Omental fat pad (tissue), 4 donors: ENCODE results near the gene CELF5. TPM values are rescaled to one million over a fixed set of nuclear protein-coding genes. Genes with fewer than 3 reads are reported as not detected.

Experiments
- ATAC-seq: fragments of 150-250 bp; one replicate; pipeline ENCODE4 v1.9.1; 2016; ENCODE audit warnings: mild to moderate bottlenecking, moderate library complexity; ENCODE audit not compliant: low FRiP score
- DNase-seq: peaks from one replicate; pipeline ENCODE4 v3.0.0-alpha.2; 2019; ENCODE audit warnings: low spot score
- CTCF ChIP-seq, 3 donors: fragments of 450-650 bp; IDR thresholded peaks; one replicate each; pipeline ENCODE4 v1.5.1; 2016 to 2017; ENCODE audit warnings: antibody characterized with exemption in 3 of 3, mild to moderate bottlenecking in 3 of 3, moderate library complexity in 2 of 3
- total RNA-seq, 4 donors: library from RNA; depleted of rRNA; stranded (reverse); fragments of >200 nt; gene quantifications; one replicate each; pipeline ENCODE4 v1.1.0, GENCODE V29; 2016

CELF5 gene
- total RNA-seq, result not detected

GRCh38 chr19:3224346-3225168, at the start of gene CELF5:
Gene CELF5 (plus strand): TSS chr19:3224661. CDS start chr19:3224740, 79 bp downstream.
- peak in 1 of 3 donors; percentile 32 for TF ChIP-seq CTCF (IDR thresholded peaks at IDR 0.05)
- DNase-seq, result no peak

GRCh38 chr19:3175781-3176714, 48.4 kb upstream of the CELF5 start:
- no peak for ATAC-seq
- TF ChIP-seq CTCF (IDR thresholded peaks at IDR 0.05), result no peak
- no peak for DNase-seq

More at GRCh38 chr19:3224346-3225168, at the start of gene CELF5:
- ATAC-seq, result peak; percentile 64

GRCh38 chr19:3176715-3177501, 47.6 kb upstream of the CELF5 start:
- DNase-seq (no peak), ATAC-seq (no peak)
- no peak for TF ChIP-seq CTCF (IDR thresholded peaks at IDR 0.05)

- no peak for ATAC-seq
- DNase-seq, result no peak
- no peak for TF ChIP-seq CTCF (IDR thresholded peaks at IDR 0.05)
Measured at GRCh38 chr19:3178377-3178972, 46.0 kb upstream of the CELF5 start, which contains the start of gene S1PR4. Gene S1PR4 (plus strand): TSS chr19:3178769. CDS start chr19:3178793, 24 bp downstream.

- ATAC-seq (no peak), DNase-seq (no peak)
- TF ChIP-seq CTCF (IDR thresholded peaks at IDR 0.05), result no peak
Measured at GRCh38 chr19:3178973-3179738, 45.3 kb upstream of the CELF5 start.
